ENCODE measurements around the gene THAP3. TPM values are rescaled to one million over a fixed set of nuclear protein-coding genes. Genes with fewer than 3 reads are reported as not detected.

Gene THAP3
- total and polyA plus RNA-seq, 9 of the 15 experiments (the other 6 are each of a cell fraction or from before 2014, with no cell fraction given) = 1.9 to 31.2 (median 18.2) TPM

DNA sequence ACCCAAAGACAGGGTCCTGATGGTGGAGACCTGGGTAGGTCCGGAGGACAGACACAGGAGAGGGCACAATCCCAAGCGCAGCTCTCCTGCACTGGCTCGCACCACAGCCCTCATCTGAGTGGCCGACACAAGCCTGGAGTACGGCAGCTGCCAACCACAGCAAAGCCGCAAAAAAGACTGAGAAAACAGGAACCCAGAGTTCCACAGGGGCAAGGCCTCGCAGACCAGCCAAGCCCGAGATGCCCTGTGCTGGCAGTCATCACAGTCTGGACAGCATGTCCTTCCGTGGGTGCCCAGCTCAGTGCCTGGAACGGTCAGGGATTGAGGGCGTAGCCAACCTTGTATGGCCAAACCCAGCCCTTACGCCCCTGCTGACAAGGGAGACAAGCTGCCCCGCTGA is 33.4 kb upstream of the THAP3 start:
- no peak for DNase-seq (ENCODE audit: extremely low read depth in 1 of 4, low spot score in 3 of 4)
- Histone ChIP-seq H3K79me2 (ENCODE audit: control insufficient read depth, insufficient read depth, low read length) (peaks cover 16% of the 10 kb centered on the region), H4K20me1 (replicated peaks; ENCODE audit: control insufficient read depth, insufficient read depth, low read length) (peaks cover 19% of the 10 kb centered on the region; the same call in 1 of the 2 replicates), H3K27me3 (ENCODE audit: control insufficient read depth in 2 of 2, insufficient read depth in 2 of 2, low read length in 2 of 2) (no peaks in the 10 kb centered on the region), H3K4me2 (ENCODE audit: insufficient read depth, low read length) (no peak overlapping the region), H3K27ac (ENCODE audit: extremely low read depth, low read depth, low read length) (no peak overlapping the region), H2AFZ (ENCODE audit: low read depth, low read length) (no peak overlapping the region), H3K9me1 (ENCODE audit: control insufficient read depth, insufficient read depth, low read length) (peaks cover 9% of the 10 kb centered on the region), H3K4me1 (replicated peaks in 1 of 2; ENCODE audit: control insufficient read depth in 2 of 2, insufficient read depth in 2 of 2, low read length in 2 of 2) (peaks cover 0 to 39% of the 10 kb centered on the region in 2 experiments; a peak in 1 of 5 replicates), H3K9ac (ENCODE audit: insufficient read depth in 1 of 2, low read depth in 2 of 2, low read length in 2 of 2) (peak overlapping the region in 1 of 2 experiments; percentile 66; a peak in 1 of 4 replicates), H3K36me3 (ENCODE audit: control insufficient read depth, insufficient read depth, low read length) (peaks cover 100% of the 10 kb centered on the region), H3K9me3 (replicated peaks; ENCODE audit: control insufficient read depth, insufficient read depth, low read depth, low read length) (no peaks in the 10 kb centered on the region), H3K4me3 (no peak overlapping the region)
- in situ Hi-C loops (cut with MboI) = no loop called here
- POLR2A ChIA-PET = interaction anchor here (0.6 to 4.2 kb wide), 5 partner anchors 10 to 50 kb away, joined by 3 to 59 read pairs (median 7); partner anchors contain the start of genes KLHL21 and ZBTB48
- BruUV-seq (replicated peaks) = no TSS peak
- FAIRE-seq = no peak
- intact Hi-C loops (cut with micrococcal nuclease) = no loop called here
- no peak for ATAC-seq
- WGBS (ENCODE audit: insufficient coverage, low coverage, missing lambda C conversion rate) = 95% methylated on average over 13 of the region's 13 CpGs
- CTCF ChIA-PET (ENCODE audit: low intra/inter-chr PET ratio) = no interaction called here
- TF ChIP-seq, protein P1, sequence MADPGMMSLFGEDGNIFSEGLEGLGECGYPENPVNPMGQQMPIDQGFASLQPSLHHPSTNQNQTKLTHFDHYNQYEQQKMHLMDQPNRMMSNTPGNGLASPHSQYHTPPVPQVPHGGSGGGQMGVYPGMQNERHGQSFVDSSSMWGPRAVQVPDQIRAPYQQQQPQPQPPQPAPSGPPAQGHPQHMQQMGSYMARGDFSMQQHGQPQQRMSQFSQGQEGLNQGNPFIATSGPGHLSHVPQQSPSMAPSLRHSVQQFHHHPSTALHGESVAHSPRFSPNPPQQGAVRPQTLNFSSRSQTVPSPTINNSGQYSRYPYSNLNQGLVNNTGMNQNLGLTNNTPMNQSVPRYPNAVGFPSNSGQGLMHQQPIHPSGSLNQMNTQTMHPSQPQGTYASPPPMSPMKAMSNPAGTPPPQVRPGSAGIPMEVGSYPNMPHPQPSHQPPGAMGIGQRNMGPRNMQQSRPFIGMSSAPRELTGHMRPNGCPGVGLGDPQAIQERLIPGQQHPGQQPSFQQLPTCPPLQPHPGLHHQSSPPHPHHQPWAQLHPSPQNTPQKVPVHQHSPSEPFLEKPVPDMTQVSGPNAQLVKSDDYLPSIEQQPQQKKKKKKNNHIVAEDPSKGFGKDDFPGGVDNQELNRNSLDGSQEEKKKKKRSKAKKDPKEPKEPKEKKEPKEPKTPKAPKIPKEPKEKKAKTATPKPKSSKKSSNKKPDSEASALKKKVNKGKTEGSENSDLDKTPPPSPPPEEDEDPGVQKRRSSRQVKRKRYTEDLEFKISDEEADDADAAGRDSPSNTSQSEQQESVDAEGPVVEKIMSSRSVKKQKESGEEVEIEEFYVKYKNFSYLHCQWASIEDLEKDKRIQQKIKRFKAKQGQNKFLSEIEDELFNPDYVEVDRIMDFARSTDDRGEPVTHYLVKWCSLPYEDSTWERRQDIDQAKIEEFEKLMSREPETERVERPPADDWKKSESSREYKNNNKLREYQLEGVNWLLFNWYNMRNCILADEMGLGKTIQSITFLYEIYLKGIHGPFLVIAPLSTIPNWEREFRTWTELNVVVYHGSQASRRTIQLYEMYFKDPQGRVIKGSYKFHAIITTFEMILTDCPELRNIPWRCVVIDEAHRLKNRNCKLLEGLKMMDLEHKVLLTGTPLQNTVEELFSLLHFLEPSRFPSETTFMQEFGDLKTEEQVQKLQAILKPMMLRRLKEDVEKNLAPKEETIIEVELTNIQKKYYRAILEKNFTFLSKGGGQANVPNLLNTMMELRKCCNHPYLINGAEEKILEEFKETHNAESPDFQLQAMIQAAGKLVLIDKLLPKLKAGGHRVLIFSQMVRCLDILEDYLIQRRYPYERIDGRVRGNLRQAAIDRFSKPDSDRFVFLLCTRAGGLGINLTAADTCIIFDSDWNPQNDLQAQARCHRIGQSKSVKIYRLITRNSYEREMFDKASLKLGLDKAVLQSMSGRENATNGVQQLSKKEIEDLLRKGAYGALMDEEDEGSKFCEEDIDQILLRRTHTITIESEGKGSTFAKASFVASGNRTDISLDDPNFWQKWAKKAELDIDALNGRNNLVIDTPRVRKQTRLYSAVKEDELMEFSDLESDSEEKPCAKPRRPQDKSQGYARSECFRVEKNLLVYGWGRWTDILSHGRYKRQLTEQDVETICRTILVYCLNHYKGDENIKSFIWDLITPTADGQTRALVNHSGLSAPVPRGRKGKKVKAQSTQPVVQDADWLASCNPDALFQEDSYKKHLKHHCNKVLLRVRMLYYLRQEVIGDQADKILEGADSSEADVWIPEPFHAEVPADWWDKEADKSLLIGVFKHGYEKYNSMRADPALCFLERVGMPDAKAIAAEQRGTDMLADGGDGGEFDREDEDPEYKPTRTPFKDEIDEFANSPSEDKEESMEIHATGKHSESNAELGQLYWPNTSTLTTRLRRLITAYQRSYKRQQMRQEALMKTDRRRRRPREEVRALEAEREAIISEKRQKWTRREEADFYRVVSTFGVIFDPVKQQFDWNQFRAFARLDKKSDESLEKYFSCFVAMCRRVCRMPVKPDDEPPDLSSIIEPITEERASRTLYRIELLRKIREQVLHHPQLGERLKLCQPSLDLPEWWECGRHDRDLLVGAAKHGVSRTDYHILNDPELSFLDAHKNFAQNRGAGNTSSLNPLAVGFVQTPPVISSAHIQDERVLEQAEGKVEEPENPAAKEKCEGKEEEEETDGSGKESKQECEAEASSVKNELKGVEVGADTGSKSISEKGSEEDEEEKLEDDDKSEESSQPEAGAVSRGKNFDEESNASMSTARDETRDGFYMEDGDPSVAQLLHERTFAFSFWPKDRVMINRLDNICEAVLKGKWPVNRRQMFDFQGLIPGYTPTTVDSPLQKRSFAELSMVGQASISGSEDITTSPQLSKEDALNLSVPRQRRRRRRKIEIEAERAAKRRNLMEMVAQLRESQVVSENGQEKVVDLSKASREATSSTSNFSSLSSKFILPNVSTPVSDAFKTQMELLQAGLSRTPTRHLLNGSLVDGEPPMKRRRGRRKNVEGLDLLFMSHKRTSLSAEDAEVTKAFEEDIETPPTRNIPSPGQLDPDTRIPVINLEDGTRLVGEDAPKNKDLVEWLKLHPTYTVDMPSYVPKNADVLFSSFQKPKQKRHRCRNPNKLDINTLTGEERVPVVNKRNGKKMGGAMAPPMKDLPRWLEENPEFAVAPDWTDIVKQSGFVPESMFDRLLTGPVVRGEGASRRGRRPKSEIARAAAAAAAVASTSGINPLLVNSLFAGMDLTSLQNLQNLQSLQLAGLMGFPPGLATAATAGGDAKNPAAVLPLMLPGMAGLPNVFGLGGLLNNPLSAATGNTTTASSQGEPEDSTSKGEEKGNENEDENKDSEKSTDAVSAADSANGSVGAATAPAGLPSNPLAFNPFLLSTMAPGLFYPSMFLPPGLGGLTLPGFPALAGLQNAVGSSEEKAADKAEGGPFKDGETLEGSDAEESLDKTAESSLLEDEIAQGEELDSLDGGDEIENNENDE (IDR thresholded peaks at IDR 0.05; ENCODE audit: low read depth, low read length) = no peak
- TF ChIP-seq, protein P2, sequence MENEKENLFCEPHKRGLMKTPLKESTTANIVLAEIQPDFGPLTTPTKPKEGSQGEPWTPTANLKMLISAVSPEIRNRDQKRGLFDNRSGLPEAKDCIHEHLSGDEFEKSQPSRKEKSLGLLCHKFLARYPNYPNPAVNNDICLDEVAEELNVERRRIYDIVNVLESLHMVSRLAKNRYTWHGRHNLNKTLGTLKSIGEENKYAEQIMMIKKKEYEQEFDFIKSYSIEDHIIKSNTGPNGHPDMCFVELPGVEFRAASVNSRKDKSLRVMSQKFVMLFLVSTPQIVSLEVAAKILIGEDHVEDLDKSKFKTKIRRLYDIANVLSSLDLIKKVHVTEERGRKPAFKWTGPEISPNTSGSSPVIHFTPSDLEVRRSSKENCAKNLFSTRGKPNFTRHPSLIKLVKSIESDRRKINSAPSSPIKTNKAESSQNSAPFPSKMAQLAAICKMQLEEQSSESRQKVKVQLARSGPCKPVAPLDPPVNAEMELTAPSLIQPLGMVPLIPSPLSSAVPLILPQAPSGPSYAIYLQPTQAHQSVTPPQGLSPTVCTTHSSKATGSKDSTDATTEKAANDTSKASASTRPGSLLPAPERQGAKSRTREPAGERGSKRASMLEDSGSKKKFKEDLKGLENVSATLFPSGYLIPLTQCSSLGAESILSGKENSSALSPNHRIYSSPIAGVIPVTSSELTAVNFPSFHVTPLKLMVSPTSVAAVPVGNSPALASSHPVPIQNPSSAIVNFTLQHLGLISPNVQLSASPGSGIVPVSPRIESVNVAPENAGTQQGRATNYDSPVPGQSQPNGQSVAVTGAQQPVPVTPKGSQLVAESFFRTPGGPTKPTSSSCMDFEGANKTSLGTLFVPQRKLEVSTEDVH (IDR thresholded peaks at IDR 0.05; ENCODE audit: low read depth, partially characterized antibody) = no peak
- TF ChIP-seq, protein P3, sequence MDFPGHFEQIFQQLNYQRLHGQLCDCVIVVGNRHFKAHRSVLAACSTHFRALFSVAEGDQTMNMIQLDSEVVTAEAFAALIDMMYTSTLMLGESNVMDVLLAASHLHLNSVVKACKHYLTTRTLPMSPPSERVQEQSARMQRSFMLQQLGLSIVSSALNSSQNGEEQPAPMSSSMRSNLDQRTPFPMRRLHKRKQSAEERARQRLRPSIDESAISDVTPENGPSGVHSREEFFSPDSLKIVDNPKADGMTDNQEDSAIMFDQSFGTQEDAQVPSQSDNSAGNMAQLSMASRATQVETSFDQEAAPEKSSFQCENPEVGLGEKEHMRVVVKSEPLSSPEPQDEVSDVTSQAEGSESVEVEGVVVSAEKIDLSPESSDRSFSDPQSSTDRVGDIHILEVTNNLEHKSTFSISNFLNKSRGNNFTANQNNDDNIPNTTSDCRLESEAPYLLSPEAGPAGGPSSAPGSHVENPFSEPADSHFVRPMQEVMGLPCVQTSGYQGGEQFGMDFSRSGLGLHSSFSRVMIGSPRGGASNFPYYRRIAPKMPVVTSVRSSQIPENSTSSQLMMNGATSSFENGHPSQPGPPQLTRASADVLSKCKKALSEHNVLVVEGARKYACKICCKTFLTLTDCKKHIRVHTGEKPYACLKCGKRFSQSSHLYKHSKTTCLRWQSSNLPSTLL (IDR thresholded peaks at IDR 0.05) = no peak
- no peak for TF ChIP-seq FIP1L1 (IDR thresholded peaks at IDR 0.05; ENCODE audit: low read depth, low read length, poor library complexity, severe bottlenecking)
- peak; percentile 69 for TF ChIP-seq POLR2G (IDR thresholded peaks at IDR 0.05; ENCODE audit: low read depth, low read length)

Measured in K562 (cell line).